ENCODE data around the gene CUEDC1.

DNA sequence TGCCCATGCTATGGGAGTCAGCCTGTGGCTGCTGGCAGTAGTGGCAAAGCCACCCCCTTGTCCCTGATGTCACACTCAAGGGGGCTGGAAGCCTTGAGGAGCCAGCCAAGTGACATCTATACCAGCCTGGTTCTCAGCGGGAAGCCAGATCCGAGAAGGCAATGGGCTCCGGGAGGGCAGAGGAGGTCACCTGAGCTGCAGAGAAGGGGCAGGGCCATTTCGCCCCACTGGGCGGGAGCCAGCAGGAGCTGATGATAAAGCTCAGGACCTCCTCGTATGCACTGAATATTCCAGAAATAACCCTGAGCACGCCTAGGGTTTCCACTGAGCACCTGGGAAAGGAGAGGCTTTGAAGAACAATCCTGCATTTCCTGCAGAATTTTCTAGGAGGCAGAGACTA lies 124.3 kb downstream of the CUEDC1 start:
- TF ChIP-seq, protein P1, sequence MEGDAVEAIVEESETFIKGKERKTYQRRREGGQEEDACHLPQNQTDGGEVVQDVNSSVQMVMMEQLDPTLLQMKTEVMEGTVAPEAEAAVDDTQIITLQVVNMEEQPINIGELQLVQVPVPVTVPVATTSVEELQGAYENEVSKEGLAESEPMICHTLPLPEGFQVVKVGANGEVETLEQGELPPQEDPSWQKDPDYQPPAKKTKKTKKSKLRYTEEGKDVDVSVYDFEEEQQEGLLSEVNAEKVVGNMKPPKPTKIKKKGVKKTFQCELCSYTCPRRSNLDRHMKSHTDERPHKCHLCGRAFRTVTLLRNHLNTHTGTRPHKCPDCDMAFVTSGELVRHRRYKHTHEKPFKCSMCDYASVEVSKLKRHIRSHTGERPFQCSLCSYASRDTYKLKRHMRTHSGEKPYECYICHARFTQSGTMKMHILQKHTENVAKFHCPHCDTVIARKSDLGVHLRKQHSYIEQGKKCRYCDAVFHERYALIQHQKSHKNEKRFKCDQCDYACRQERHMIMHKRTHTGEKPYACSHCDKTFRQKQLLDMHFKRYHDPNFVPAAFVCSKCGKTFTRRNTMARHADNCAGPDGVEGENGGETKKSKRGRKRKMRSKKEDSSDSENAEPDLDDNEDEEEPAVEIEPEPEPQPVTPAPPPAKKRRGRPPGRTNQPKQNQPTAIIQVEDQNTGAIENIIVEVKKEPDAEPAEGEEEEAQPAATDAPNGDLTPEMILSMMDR (IDR thresholded peaks at IDR 0.05): no peak
- no peak for TF ChIP-seq POLR2A (IDR thresholded peaks at IDR 0.05)

Measured in ovary (tissue), 3 donors.